GM18909 (cell line): ENCODE data around the gene SLAMF8.

Experiments
- ATAC-seq: cut with Tn5 transposase; IDR thresholded peaks from one replicate; pipeline ENCODE4 v1.9.1; 2021; ENCODE audit warnings: mild to moderate bottlenecking; ENCODE audit not compliant: unreplicated experiment, poor library complexity

SLAMF8 gene

GRCh38 chr1:159817276-159818041, 9.2 kb upstream of the SLAMF8 start:
- ATAC-seq: no peak

GRCh38 chr1:159821171-159821867, 5.4 kb upstream of the SLAMF8 start:
- ATAC-seq: no peak

- no peak for ATAC-seq
These were observed 3.3 kb upstream of the SLAMF8 start for GRCh38 chr1:159823406-159823805.

GRCh38 chr1:159825564-159825963, 1.1 kb upstream of the SLAMF8 start:
- no peak for ATAC-seq

GRCh38 chr1:159827102-159827490, 423 bp downstream of the SLAMF8 start:
- no peak for ATAC-seq

GRCh38 chr1:159827549-159827948, 876 bp downstream of the SLAMF8 start:
- ATAC-seq: no peak

- ATAC-seq: no peak
These were observed 1.5 kb downstream of the SLAMF8 start for GRCh38 chr1:159828176-159828575.

- ATAC-seq: no peak
These were observed 2.1 kb downstream of the SLAMF8 start for GRCh38 chr1:159828581-159829272.

- peak; percentile 82 for ATAC-seq
These were observed 2.6 kb downstream of the SLAMF8 start for GRCh38 chr1:159829273-159829634.

GRCh38 chr1:159829822-159830465, 3.3 kb downstream of the SLAMF8 start:
- no peak for ATAC-seq

- ATAC-seq: no peak
These were observed 4.0 kb downstream of the SLAMF8 start for GRCh38 chr1:159830722-159831121.

- no peak for ATAC-seq
These were observed 4.9 kb downstream of the SLAMF8 start for GRCh38 chr1:159831412-159832141.

- no peak for ATAC-seq
These were observed 5.6 kb downstream of the SLAMF8 start for GRCh38 chr1:159832309-159832708.

- ATAC-seq: no peak
These were observed 8.7 kb downstream of the SLAMF8 start for GRCh38 chr1:159835356-159835755.

- ATAC-seq: no peak
These were observed 9.3 kb downstream of the SLAMF8 start for GRCh38 chr1:159835862-159836525.

GRCh38 chr1:159838715-159839114, 12.0 kb downstream of the SLAMF8 start:
- ATAC-seq: peak; percentile 73

- ATAC-seq: peak; percentile 61
These were observed 12.6 kb downstream of the SLAMF8 start for GRCh38 chr1:159839116-159839849.

GRCh38 chr1:159841749-159842148, 15.1 kb downstream of the SLAMF8 start:
- no peak for ATAC-seq

- ATAC-seq: no peak
These were observed 16.8 kb downstream of the SLAMF8 start for GRCh38 chr1:159843459-159843858.
